Measurements from ENCODE around the gene DCXR. TPM values are rescaled to one million over a fixed set of nuclear protein-coding genes. Genes with fewer than 3 reads are reported as not detected.

Gene DCXR
- total RNA-seq, 1 experiment from 2014 or later, result 120 TPM

- no peak for DNase-seq (ENCODE audit: low read depth, low spot score)
- in situ Hi-C loops (cut with HindIII; ENCODE audit: low pct_unique_long_range_greater_than_20kb, low sequenced_read_pairs), result no loop called here
These were observed 39.5 kb upstream of the DCXR start for GRCh38 chr17:82076785-82077591.

- DNase-seq (ENCODE audit: low read depth, low spot score), result no peak
- in situ Hi-C loops (cut with HindIII; ENCODE audit: low pct_unique_long_range_greater_than_20kb, low sequenced_read_pairs), result no loop called here
These were observed 38.7 kb upstream of the DCXR start for GRCh38 chr17:82076018-82076784.

GRCh38 chr17:82073446-82073845 is 35.9 kb upstream of the DCXR start:
- in situ Hi-C loops (cut with HindIII; ENCODE audit: low pct_unique_long_range_greater_than_20kb, low sequenced_read_pairs), result no loop called here
- no peak for DNase-seq (ENCODE audit: low read depth, low spot score)

GRCh38 chr17:82072827-82073226 is 35.3 kb upstream of the DCXR start:
- in situ Hi-C loops (cut with HindIII; ENCODE audit: low pct_unique_long_range_greater_than_20kb, low sequenced_read_pairs), result no loop called here
- no peak for DNase-seq (ENCODE audit: low read depth, low spot score)

- no peak for DNase-seq (ENCODE audit: low read depth, low spot score)
- in situ Hi-C loops (cut with HindIII; ENCODE audit: low pct_unique_long_range_greater_than_20kb, low sequenced_read_pairs), result no loop called here
These were observed 33.1 kb upstream of the DCXR start for GRCh38 chr17:82070611-82071010.

- peak; percentile 61 for DNase-seq (ENCODE audit: low read depth, low spot score)
- in situ Hi-C loops (cut with HindIII; ENCODE audit: low pct_unique_long_range_greater_than_20kb, low sequenced_read_pairs), result no loop called here
These were observed 28.3 kb upstream of the DCXR start, which contains the start of gene DUS1L for GRCh38 chr17:82065638-82066303. Gene DUS1L (minus strand): TSS chr17:82065804. CDS start chr17:82065059, 745 bp downstream.

- no peak for DNase-seq (ENCODE audit: low read depth, low spot score)
- in situ Hi-C loops (cut with HindIII; ENCODE audit: low pct_unique_long_range_greater_than_20kb, low sequenced_read_pairs), result no loop called here
These were observed 27.7 kb upstream of the DCXR start for GRCh38 chr17:82065193-82065637.

- in situ Hi-C loops (cut with HindIII; ENCODE audit: low pct_unique_long_range_greater_than_20kb, low sequenced_read_pairs), result no loop called here
- DNase-seq (ENCODE audit: low read depth, low spot score), result no peak
These were observed 27.1 kb upstream of the DCXR start for GRCh38 chr17:82064433-82065192.

GRCh38 chr17:82063424-82064415 is 26.2 kb upstream of the DCXR start:
- in situ Hi-C loops (cut with HindIII; ENCODE audit: low pct_unique_long_range_greater_than_20kb, low sequenced_read_pairs), result no loop called here
- no peak for DNase-seq (ENCODE audit: low read depth, low spot score)

GRCh38 chr17:82062984-82063368 is 25.5 kb upstream of the DCXR start:
- in situ Hi-C loops (cut with HindIII; ENCODE audit: low pct_unique_long_range_greater_than_20kb, low sequenced_read_pairs), result no loop called here
- no peak for DNase-seq (ENCODE audit: low read depth, low spot score)

- in situ Hi-C loops (cut with HindIII; ENCODE audit: low pct_unique_long_range_greater_than_20kb, low sequenced_read_pairs), result no loop called here
These were observed 24.8 kb upstream of the DCXR start for GRCh38 chr17:82062076-82062983.

GRCh38 chr17:82061047-82061925 is 23.8 kb upstream of the DCXR start:
- in situ Hi-C loops (cut with HindIII; ENCODE audit: low pct_unique_long_range_greater_than_20kb, low sequenced_read_pairs), result no loop called here

More at GRCh38 chr17:82062076-82062983, 24.8 kb upstream of the DCXR start:
- no peak for DNase-seq (ENCODE audit: low read depth, low spot score)

GRCh38 chr17:82060614-82061013 is 23.1 kb upstream of the DCXR start:
- no peak for DNase-seq (ENCODE audit: low read depth, low spot score)
- in situ Hi-C loops (cut with HindIII; ENCODE audit: low pct_unique_long_range_greater_than_20kb, low sequenced_read_pairs), result no loop called here

More at GRCh38 chr17:82061047-82061925, 23.8 kb upstream of the DCXR start:
- DNase-seq (ENCODE audit: low read depth, low spot score), result no peak

GRCh38 chr17:82060001-82060380 is 22.5 kb upstream of the DCXR start:
- in situ Hi-C loops (cut with HindIII; ENCODE audit: low pct_unique_long_range_greater_than_20kb, low sequenced_read_pairs), result no loop called here
- DNase-seq (ENCODE audit: low read depth, low spot score), result no peak
